NT2/D1 (cell line): ENCODE results near the gene SMURF1.

ENCODE experiments used
- YY1 ChIP-seq: IDR thresholded peaks from 2 replicates; pipeline ENCODE4 v1.6.1; 2011; ENCODE audit not compliant: insufficient read length, insufficient read depth
- ZNF274 ChIP-seq: IDR thresholded peaks from 2 replicates; pipeline ENCODE4 v1.6.1; 2011; ENCODE audit warnings: mild to moderate bottlenecking, low read depth, low read length

DNA sequence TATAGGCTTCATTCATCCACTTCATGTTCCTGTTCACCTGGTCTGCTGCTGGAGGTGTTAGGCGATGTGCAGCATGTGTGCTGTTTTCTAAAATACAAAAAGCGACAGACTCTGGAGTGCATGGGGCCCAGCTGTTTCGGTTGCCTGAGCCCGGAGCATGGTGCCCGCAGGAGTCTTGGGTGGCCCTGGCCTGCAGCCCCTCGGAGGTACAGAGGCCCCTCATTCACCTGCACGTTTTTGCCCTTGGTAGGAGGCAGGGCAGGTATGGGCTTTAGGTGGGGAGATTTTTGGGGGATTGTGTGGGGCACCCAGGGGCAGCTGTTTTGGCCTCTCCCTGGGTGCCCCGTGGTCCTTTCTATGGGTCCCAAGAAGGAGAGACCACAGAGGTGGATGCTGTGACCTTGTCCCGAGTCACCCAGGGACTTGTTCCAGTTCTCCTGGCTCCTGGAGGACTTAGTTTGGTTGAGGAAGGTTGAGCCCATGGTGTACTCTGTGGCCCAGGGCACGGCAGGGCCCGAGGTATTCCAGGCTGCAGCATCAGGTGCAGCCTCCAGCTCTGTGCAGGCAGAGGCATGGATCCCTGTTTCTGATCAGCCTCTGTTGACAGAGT, 134.9 kb downstream of the SMURF1 start:
- TF ChIP-seq YY1 (no peak), ZNF274 (no peak)
